Activated T-cell treated with anti-CD3 and anti-CD28 coated beads for 4 hours (primary cell): Measurements from ENCODE around the gene GNG2.

Experiments
- DNase-seq: peaks from one replicate; pipeline ENCODE4 v3.0.0-alpha.2; 2020

Gene GNG2

DNA sequence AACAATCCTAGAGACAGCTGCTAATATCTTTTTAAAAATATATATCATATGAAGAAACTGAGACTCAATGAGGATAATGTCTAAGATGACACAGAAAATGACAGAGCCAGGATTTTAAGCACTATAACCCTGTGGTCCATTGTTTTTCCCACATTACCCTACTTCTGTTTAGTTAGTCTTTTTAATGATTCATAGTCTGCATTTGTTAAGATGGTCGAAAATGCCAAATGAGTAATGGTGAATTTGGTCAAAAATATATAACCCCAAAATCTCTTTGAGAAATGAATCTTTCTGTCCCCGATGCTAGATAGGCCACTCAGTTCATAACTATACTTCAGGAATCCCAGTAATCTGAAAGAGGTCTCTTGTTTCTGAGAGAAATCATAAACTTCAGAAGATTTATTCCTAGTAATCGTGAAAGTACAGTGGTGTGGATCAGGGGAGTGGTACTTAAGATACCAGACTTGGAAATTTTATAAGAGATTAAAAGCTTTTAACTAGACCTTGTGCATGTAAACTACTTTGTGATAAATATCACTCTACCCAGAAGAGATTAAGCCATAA lies 139.7 kb downstream of the GNG2 start:
- DNase-seq = no peak

DNA sequence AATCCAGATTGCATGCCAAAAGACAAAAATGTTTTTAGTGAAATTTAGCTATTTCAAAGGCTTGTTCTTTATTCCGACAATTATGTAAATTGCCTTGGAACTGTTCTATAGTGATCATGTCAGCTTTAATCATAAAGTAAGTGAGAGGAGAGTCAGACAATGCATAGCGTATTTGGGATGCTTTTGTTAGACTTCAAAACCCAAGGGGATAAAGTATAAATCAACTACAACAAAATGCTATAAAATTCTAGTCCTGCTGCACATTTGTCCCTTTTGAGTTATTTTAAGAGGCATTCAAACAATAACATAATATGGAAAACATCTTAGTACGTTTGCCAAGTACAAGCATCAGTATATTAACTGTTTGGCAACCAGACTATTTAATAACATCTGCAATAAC lies 140.3 kb downstream of the GNG2 start:
- no peak for DNase-seq

DNA sequence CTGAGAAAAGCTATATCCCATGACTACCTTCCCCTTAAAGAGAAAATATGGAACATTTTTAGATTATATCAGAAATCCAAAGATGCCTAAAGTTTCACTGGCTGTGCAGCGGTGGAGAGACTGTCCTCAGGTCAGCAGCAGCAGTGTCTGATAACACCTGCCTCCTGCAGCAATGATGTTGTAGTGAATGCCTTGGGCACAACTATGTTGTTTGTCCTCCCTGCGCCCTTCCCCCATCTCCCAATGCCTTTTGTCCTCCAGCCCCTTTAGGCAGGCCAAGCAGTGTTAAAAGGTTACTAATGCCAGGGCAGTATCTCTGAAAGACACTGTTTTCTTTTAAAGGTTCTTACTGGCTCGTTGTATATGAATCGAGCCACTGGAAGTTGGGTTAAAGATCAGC lies 142.1 kb downstream of the GNG2 start:
- DNase-seq = no peak

GRCh38 chr14:52003324-52003723 lies 142.9 kb downstream of the GNG2 start:
- DNase-seq = no peak

DNA sequence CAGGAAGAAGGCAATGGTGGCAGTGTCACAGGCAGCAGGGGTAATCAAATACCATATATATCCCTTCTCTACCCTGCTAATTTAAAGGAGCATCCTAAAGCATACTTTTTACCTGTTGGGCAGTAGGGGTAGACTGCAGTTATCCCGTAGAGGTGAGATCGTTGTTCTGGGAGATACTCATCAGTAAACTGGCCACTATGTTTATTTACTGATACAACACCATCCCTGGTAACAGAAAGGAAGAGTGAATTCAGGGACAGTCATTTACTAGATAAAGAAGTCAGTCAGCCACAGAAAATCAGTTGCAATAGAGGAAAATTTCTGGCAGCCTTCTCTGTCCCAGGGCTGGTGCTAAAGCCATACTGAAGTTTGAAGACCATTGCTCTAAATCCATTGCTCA lies 145.2 kb downstream of the GNG2 start:
- DNase-seq = no peak

DNA sequence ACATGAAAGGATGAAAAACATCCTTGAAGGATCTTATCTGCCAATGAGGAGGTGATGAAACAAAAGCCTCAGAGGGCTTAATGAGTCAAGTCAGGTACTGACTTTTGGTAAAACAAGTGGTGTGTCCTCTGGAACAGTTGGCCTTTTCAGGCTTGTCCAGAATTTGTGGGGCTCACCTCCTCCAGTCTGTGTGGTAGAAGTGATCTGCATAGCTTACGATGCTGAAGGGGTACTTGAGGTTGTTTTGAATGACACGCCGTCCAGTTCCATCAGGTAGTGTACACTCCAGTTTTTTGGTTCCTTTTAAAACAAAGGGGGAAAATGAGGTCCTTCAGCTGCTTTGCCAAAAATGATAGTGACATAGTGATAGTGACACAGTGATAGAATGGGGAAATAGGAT lies 145.9 kb downstream of the GNG2 start:
- DNase-seq = no peak

DNA sequence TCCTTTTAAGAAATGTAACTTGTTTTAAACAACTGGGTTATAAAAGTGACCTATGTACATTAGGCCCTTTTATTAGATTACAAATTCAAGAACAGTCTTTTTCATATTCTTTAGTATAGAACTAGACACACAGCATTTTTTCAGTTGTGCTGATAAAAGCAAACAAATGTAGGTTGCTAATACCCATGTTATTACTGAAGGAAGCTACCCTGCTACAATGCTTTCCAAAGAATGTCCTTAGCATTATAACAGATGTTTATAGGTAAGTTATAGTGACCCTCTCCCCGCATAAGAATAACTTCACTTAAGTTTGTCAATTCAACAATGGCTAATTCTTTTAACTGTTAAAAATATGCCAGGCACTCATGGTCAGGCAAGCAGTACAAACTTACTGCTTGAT lies 146.8 kb downstream of the GNG2 start:
- no peak for DNase-seq

- DNase-seq = no peak
Measured at GRCh38 chr14:52007637-52008036, 147.2 kb downstream of the GNG2 start.

GRCh38 chr14:52008136-52008535 lies 147.7 kb downstream of the GNG2 start:
- DNase-seq = no peak

DNA sequence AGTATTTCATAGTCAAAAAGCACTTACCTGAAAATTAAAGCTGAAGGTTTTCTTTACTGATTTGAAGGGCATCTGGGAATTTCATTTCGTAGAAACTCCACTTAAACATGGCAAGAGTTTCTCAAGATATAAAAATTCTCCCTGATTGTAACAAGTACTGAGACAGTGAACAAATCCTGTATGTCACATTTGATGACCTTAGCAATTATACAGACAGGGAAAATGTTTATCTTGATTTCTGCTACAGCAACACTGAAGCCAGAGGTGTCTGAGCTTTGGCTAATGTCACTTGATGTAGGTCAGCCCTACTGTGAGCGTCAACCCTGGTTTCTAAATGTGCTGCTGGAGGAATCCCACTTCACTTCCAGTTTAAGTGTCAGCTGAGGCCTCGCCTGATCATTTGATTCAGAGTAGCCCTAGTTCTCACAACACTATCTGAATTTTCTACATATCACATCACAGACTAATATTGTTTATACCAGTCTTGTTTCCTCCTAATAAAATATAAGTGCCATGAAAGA lies 149.8 kb downstream of the GNG2 start:
- no peak for DNase-seq

GRCh38 chr14:52011523-52011922 lies 151.1 kb downstream of the GNG2 start:
- no peak for DNase-seq

- DNase-seq = no peak
Measured at GRCh38 chr14:52012635-52013034, 152.2 kb downstream of the GNG2 start.

DNA sequence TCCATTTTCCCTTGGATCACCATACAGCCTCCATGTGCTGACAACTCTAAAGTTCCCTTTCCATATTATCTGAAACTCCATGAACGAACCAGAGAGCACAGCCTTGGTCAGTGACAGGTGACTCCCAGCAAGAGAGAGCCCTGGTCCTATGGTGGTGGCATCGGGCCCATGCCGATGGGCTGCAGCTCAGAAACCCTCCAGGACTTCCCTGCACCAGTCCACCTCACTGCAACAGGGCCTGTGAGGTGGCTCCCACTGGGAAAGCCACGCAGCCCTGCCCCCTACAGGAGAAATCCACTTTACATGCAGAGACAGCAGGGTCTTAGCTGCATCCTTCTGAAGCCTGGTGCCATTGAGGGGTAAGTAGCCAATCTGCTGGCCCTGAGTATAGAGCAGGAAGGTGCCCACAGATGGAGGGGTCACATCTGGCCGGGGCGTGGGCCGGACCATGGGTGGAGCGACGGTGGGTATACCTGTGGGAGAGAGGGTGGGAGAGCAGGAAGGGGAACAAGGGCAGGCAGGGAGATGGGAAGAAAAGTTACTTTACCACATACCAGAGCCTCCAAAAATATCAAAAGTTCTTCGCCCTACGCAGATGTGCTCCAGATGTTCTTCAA lies 153.7 kb downstream of the GNG2 start:
- no peak for DNase-seq

DNA sequence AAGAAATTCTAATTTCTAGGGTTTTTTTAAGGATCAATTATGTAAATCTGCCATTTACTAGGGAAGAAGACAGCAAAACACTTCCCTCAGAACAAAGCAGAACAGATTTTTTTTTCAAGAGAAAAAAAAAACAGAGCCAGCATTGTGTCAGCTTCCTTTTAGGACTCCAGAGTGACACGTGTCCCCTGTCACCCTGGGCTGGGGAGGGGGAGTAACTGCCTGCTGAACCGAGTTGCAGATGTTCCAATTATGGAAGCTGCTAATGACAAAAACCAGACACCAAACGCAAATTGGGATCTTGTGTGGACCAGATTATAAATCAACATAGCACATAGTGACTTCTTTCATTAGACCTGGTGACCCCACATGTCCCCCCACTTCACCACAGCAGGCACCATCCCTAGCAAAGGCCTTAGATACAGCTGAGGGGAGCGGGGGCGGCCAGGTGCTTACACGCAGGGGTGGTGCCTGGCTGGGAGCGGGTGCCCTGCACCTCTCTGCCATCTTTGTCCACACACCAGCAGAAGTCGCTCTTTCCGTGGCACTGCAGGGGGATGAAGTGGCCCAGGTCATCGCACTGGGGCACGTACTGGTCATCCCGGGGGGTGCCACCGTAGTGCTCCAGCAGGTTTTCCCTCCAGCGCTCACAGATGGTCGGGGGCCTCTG lies 154.3 kb downstream of the GNG2 start:
- DNase-seq = no peak

GRCh38 chr14:52015411-52016030 lies 155.1 kb downstream of the GNG2 start:
- no peak for DNase-seq

GRCh38 chr14:52018252-52018651 lies 157.8 kb downstream of the GNG2 start:
- DNase-seq = no peak

DNA sequence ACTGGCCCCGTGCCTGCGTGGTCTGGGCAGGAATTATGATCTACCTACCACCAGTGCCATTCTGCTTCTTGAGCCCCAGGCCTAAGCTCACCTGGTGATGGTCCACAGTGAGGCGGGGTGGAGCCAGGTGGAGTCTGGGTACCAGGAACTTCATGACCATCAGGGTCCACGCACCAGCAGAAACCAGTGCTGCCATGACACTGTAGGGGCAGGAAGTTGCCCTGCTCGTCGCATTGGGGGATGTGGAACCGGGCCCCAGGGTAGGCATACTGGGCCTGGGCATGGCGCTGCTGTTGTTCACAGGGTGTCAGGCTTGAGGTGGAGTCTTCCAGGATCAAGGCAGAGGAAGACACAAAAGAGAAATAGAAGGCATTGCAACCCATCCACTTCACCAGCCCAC lies 158.6 kb downstream of the GNG2 start:
- no peak for DNase-seq
